Neural progenitor cell (in vitro differentiated cells): Measurements from ENCODE around the gene TUBB6. TPM values are rescaled to one million over a fixed set of nuclear protein-coding genes. Genes with fewer than 3 reads are reported as not detected.

Experiments
- DNase-seq: peaks from one replicate; pipeline ENCODE4 v3.0.0-alpha.2; 2016; ENCODE audit warnings: low spot score
- H2AFZ ChIP-seq: fragments of 200-600 bp; sonication (generic); replicated peaks from 2 replicates; pipeline ENCODE4 v1.6.1; 2016; ENCODE audit warnings: antibody characterized with exemption
- H3F3A ChIP-seq: fragments of 200-600 bp; sonication (generic); 2 replicates; pipeline ENCODE4 v1.6.1; 2016; ENCODE audit warnings: antibody characterized with exemption, low read depth
- H3K27ac ChIP-seq: fragments of 200-600 bp; sonication (generic); 2 replicates; pipeline ENCODE4 v1.5.1; 2016; ENCODE audit warnings: mild to moderate bottlenecking
- H3K27me3 ChIP-seq: fragments of 200-600 bp; sonication (generic); 2 replicates; pipeline ENCODE4 v1.6.1; 2016; ENCODE audit warnings: mild to moderate bottlenecking, moderate library complexity
- H3K36me3 ChIP-seq: fragments of 200-600 bp; sonication (generic); 2 replicates; pipeline ENCODE4 v1.5.1; 2016
- H3K4me1 ChIP-seq: fragments of 200-600 bp; sonication (generic); 2 replicates; pipeline ENCODE4 v1.6.1; 2016; ENCODE audit warnings: mixed run types
- H3K4me2 ChIP-seq: fragments of 200-600 bp; sonication (generic); 2 replicates; pipeline ENCODE4 v1.6.1; 2016
- H3K4me3 ChIP-seq: fragments of 200-600 bp; sonication (generic); 2 replicates; pipeline ENCODE4 v1.5.1; 2016
- H3K79me2 ChIP-seq: fragments of 200-600 bp; sonication (generic); 2 replicates; pipeline ENCODE4 v1.6.1; 2016; ENCODE audit warnings: low read depth
- H3K9ac ChIP-seq: fragments of 200-600 bp; sonication (generic); 2 replicates; pipeline ENCODE4 v1.6.1; 2016
- H3K9me3 ChIP-seq: fragments of 200-600 bp; sonication (generic); 2 replicates; pipeline ENCODE4 v1.5.1; 2016; ENCODE audit warnings: low read depth
- H4K20me1 ChIP-seq: fragments of 200-600 bp; sonication (generic); 2 replicates; pipeline ENCODE4 v1.6.1; 2016; ENCODE audit warnings: low read depth
- H3K27ac Mint-ChIP-seq: 3 replicates; pipeline ENCODE4 v1.8.0; 2021; ENCODE audit warnings: mixed read lengths
- H3K27me3 Mint-ChIP-seq: 2 replicates; pipeline ENCODE4 v1.8.0; 2022; ENCODE audit warnings: low read depth, mild to moderate bottlenecking, inconsistent platforms, moderate library complexity, mixed read lengths; ENCODE audit not compliant: insufficient read depth
- H3K36me3 Mint-ChIP-seq: 3 replicates; pipeline ENCODE4 v1.8.0; 2021; ENCODE audit warnings: mixed read lengths
- H3K4me1 Mint-ChIP-seq: 3 replicates; pipeline ENCODE4 v1.8.0; 2021; ENCODE audit warnings: mixed read lengths
- H3K4me3 Mint-ChIP-seq: 3 replicates; pipeline ENCODE4 v1.8.0; 2021; ENCODE audit warnings: mild to moderate bottlenecking, moderate library complexity, mixed read lengths
- H3K9me3 Mint-ChIP-seq: 3 replicates; pipeline ENCODE4 v1.8.0; 2020; ENCODE audit warnings: mixed read lengths
- CTCF ChIP-seq: fragments of 200-600 bp; sonication (generic); IDR thresholded peaks from 2 replicates; pipeline ENCODE4 v1.5.1; 2017; ENCODE audit warnings: antibody characterized with exemption, mild to moderate bottlenecking
- EZH2 ChIP-seq: fragments of 200-600 bp; sonication (generic); IDR thresholded peaks from 2 replicates; pipeline ENCODE4 v1.6.1; 2017; ENCODE audit warnings: antibody characterized with exemption, mild to moderate bottlenecking, moderate library complexity
- EZH2phosphoT487 ChIP-seq: fragments of 200-600 bp; sonication (generic); IDR thresholded peaks from 2 replicates; pipeline ENCODE4 v1.6.1; 2017; ENCODE audit warnings: antibody characterized with exemption
- total RNA-seq: library from RNA; depleted of rRNA; stranded (reverse); fragments of >200 nt; gene quantifications from 2 replicates; pipeline ENCODE4 v1.2.3, GENCODE V29; 2015; ENCODE audit warnings: low replicate concordance

The TUBB6 gene
- total RNA-seq, 1 donor from 2014 or later, result 92.7 TPM

GRCh38 chr18:12352188-12352587 is 44.1 kb downstream of the TUBB6 start:
- no peak for DNase-seq
- no peak overlapping the region for H3K27ac Mint-ChIP-seq
- no peaks in the 10 kb centered on the region for H3K27me3 ChIP-seq
- peaks cover 2% of the 10 kb centered on the region for H3K36me3 ChIP-seq
- H3K27me3 Mint-ChIP-seq, result peaks cover 4% of the 10 kb centered on the region
- H3K4me2 ChIP-seq, result no peak overlapping the region
- no peaks in the 10 kb centered on the region for H3K4me1 ChIP-seq
- H3K9ac ChIP-seq, result no peak overlapping the region
- H3K79me2 ChIP-seq, result no peaks in the 10 kb centered on the region
- no peak overlapping the region for H2AFZ ChIP-seq
- no peak overlapping the region for H3K4me3 ChIP-seq
- no peak overlapping the region for H3K27ac ChIP-seq
- TF ChIP-seq EZH2phosphoT487 (no peak), CTCF (no peak), EZH2 (no peak)
- no peaks in the 10 kb centered on the region for H3K9me3 ChIP-seq
- no peaks in the 10 kb centered on the region for H3K9me3 Mint-ChIP-seq
- H3F3A ChIP-seq, result no peaks in the 10 kb centered on the region
- no peak overlapping the region for H3K4me3 Mint-ChIP-seq
- peaks cover 26% of the 10 kb centered on the region for H3K36me3 Mint-ChIP-seq
- H4K20me1 ChIP-seq, result no peaks in the 10 kb centered on the region
- no peaks in the 10 kb centered on the region for H3K4me1 Mint-ChIP-seq

- no peaks in the 10 kb centered on the region for H3K9me3 Mint-ChIP-seq
- Histone ChIP-seq H3F3A (no peaks in the 10 kb centered on the region), H2AFZ (no peak overlapping the region), H3K9me3 (no peaks in the 10 kb centered on the region), H3K36me3 (no peaks in the 10 kb centered on the region), H3K27me3 (no peaks in the 10 kb centered on the region), H3K4me2 (no peak overlapping the region), H3K4me3 (no peak overlapping the region), H3K9ac (no peak overlapping the region), H3K4me1 (no peaks in the 10 kb centered on the region), H3K79me2 (no peaks in the 10 kb centered on the region), H3K27ac (no peak overlapping the region), H4K20me1 (peaks cover 4% of the 10 kb centered on the region)
- peaks cover 22% of the 10 kb centered on the region for H3K36me3 Mint-ChIP-seq
- no peak for TF ChIP-seq CTCF
- TF ChIP-seq EZH2phosphoT487, result no peak
- no peak for TF ChIP-seq EZH2
- H3K4me3 Mint-ChIP-seq, result no peak overlapping the region
- H3K27ac Mint-ChIP-seq, result no peak overlapping the region
- peaks cover 4% of the 10 kb centered on the region for H3K27me3 Mint-ChIP-seq
- no peak for DNase-seq
- H3K4me1 Mint-ChIP-seq, result no peaks in the 10 kb centered on the region
These were observed 51.5 kb downstream of the TUBB6 start for GRCh38 chr18:12359515-12359927.

GRCh38 chr18:12361770-12362378 is 53.8 kb downstream of the TUBB6 start:
- DNase-seq, result no peak
- Mint-ChIP-seq H3K4me1 (no peaks in the 10 kb centered on the region), H3K4me3 (no peak overlapping the region), H3K36me3 (peaks cover 31% of the 10 kb centered on the region), H3K27me3 (peaks cover 4% of the 10 kb centered on the region), H3K27ac (no peak overlapping the region), H3K9me3 (no peaks in the 10 kb centered on the region)
- Histone ChIP-seq H3K79me2 (no peaks in the 10 kb centered on the region), H4K20me1 (peaks cover 4% of the 10 kb centered on the region), H3K4me1 (no peaks in the 10 kb centered on the region), H2AFZ (no peak overlapping the region), H3K4me2 (no peak overlapping the region), H3K36me3 (no peaks in the 10 kb centered on the region), H3K27me3 (no peaks in the 10 kb centered on the region), H3K4me3 (no peak overlapping the region), H3K9me3 (no peaks in the 10 kb centered on the region), H3F3A (no peaks in the 10 kb centered on the region), H3K27ac (no peak overlapping the region), H3K9ac (no peak overlapping the region)
- no peak for TF ChIP-seq CTCF
- no peak for TF ChIP-seq EZH2phosphoT487
- TF ChIP-seq EZH2, result no peak
